GM12892 (cell line): ENCODE data around the gene NME7.

Experiments
- POLR2A ChIP-seq: IDR thresholded peaks from 2 replicates; pipeline ENCODE4 v1.6.1; 2011; ENCODE audit warnings: low read depth, low read length, control low read depth
- POLR2AphosphoS5 ChIP-seq: IDR thresholded peaks from 2 replicates; pipeline ENCODE4 v1.6.1; 2011; ENCODE audit warnings: low read depth, low read length, control low read depth

DNA sequence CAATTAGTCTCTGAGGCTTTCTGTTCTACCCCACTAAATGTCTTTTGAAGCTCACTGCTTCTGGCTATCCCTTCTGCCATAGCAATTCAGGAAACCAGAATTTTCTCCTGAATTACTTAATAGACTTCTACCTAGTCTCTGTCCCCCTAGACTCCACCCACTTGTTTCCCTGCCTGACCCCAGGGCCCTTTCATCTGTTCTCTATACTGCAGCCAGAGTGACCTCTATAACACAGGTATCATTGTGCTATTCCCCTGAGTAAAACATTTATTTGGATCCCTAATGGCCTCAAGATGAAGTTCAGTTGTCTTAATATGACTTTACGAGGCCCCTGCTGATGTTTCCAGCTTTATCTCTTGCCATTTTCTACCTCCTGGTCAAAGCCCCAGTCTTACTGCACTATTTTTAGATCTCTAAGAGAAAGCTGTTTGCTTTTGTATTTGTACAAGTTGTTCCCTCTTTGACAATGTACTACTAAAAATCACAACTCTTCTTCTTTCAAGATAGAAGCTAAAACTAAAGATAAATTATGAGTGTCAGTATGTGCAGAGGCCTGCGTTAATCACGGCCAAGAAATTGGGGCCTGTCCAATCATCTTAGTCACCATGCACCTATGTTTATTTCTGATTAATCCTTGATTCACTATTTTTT is 206.6 kb downstream of the NME7 start:
- TF ChIP-seq POLR2AphosphoS5 (no peak), POLR2A (no peak)
